Measurements from ENCODE around the gene TPPP.
"Not testable (repeated sequence)": the region's sequence is repeated elsewhere in the genome, so short reads cannot be mapped to it uniquely, and the experiment has no call there.

TPPP gene

DNA sequence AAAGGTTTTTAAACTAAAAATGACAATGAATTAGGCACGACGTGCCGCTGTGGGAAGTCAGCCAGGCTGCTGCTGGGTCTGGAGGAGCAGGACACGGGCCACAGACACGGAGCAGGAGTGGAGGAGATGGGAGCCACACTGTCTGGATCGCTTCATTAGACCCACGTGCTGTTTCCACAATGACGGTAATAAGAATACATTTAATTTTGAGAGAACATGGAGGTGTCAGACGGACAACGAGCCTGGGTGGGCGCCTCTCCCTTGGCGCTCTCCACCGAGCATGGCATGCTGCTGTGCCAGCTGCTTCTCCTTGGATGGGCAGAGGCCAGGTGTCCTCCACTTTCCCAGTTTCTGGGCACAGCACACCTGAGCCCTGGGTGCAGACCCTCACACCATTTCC is 12.3 kb downstream of the TPPP start:
- in situ Hi-C loops (cut with MboI; ENCODE audit: low pct_unique_long_range_greater_than_20kb, low sequenced_read_pairs), result loop anchor here (5.0 kb wide), 1 partner anchor 96 kb away; no protein-coding TSS in a partner anchor
- not testable (repeated sequence) for DNase-seq

DNA sequence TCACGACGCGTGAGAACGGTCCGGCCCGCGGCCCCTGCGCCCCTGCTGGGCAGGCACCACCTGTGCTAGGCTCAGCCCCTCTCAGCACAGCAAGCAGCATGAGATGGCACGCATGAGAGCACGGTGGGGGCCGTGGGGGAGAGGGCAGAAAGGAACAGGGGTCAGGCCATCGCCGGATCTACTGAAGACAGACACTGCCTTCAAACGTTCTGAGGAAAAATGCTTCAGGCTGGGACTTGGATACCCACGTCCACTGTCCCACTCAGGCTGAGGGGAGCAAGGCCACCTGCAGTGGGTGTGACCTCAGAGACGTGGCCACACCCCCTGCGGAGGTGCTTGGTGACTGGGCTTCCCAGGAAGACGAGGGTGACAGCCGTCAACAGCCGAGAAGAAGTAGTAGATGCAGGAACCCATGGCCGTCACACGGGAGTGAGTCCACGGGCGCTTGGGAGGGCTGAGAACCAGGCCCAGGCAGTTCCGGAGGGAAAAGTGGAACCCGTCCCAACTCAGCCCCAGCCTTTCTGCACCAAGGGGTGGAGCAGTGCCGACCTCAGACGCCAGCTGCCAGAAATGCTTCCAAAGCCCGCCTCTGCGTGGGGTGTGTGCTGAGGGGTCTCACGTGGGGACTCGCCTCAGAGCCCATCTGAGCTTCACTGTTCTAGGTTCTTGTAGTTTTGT is 12.9 kb downstream of the TPPP start:
- in situ Hi-C loops (cut with MboI; ENCODE audit: low pct_unique_long_range_greater_than_20kb, low sequenced_read_pairs), result loop anchor here (5.0 kb wide), 1 partner anchor 97 kb away; no protein-coding TSS in a partner anchor
- DNase-seq, result not testable (repeated sequence)

DNA sequence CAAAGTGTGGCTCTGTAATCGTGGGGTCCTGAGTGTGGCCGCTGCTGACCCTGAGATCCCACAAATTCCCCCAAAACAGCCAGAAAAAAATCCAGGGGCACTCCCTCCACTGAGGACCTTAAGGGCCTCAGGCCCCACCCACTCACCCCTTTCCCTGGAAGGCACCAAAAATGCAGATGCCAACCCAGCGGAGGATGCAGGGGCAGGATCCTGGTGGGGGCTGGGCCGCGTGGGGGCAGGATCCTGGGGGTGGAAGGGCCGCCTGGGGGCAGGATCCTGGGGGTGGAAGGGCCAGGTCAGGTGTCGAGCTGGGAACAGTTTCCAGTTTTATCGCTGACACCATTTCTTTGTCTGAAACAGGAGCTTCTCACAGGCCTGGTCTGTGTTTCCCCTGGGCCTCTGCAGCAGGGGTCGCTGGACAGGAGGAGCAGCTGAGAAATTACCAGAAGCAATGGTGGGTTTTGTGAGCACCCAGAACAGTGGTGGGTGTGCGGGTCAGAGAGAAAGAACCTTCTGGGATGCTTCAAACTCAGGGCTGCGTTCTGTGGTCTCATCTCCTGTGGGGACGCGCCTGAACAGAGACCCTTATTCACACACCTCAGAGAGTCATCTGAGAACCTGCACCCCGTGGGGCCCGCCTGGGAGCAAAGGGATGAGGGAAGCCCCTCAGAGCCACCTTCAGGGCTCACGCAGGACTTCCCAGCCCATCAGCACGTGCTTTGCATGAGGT is 13.8 kb downstream of the TPPP start:
- in situ Hi-C loops (cut with MboI; ENCODE audit: low pct_unique_long_range_greater_than_20kb, low sequenced_read_pairs), result not testable (repeated sequence)

DNA sequence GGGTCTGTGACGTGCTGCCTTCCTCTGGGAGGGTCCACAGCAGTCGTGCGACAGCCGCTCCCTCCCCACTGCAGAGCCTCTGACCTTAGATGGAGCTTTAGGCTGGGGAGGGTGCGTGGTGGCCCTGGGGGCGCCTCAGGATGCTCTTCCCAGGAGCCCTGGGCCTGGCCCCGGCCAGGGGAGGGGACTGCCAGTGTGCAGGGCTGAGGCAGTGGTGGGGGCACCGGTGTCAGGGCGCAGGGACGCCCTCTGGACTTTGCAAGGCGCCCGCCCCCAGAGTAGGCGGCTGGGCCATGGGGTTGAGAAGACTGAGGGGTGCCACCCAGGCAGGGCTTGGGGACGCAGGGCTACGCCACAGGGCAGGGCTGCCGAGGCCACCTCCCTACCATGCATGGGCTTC is 14.6 kb downstream of the TPPP start:
- in situ Hi-C loops (cut with MboI; ENCODE audit: low pct_unique_long_range_greater_than_20kb, low sequenced_read_pairs); DNase-seq: not testable (repeated sequence)

More for the DNA sequence above, 13.8 kb downstream of the TPPP start:
- DNase-seq, result not testable (repeated sequence)

DNA sequence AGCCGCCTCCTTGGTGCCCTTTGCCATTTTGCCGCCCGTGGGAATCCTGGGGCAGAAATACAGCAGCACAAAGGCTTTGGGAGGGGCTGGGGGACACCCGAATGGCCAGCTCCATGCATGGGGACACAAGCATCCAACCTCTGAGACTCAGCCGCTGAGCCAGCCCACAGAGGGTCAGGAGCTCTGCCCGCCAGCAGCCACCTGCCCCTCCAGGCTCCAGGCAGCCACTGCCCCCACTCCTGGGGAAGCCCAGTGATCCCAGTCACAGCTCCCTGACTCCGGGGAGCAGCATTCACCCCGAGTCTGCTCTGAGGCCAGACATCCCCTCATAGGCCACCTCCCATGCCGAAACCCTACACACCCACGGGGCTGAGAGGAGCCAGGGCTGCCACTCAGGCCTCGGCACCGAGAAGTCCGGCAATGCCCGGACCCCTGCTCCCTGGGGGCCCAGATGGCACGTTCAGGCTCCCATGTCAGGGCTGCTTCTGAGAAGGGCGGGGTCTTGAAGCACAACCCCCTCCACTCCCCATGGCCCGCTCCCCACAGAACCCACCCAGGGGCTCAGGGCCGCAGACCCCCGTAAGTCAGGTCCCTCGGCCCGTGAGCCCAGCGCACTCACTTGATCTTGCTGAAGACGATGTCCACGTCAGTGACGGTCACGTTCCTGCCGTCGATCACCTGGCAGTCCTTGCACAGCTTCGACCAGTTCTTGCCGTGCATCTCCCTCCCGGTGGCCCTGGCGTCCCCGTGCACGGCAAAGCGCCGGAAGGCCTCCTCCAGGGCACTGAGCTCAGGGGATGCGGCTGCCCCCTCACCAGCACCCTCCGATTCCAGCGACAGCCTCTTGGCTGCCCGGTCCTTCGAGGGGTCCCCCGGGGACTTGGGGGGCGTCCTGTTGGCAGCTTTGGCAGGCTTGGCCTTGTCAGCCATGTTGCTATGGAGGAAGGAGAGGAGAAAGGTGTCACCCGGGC is 15.7 kb downstream of the TPPP start:
- in situ Hi-C loops (cut with MboI; ENCODE audit: low pct_unique_long_range_greater_than_20kb, low sequenced_read_pairs), result no loop called here
- no peak for DNase-seq

DNA sequence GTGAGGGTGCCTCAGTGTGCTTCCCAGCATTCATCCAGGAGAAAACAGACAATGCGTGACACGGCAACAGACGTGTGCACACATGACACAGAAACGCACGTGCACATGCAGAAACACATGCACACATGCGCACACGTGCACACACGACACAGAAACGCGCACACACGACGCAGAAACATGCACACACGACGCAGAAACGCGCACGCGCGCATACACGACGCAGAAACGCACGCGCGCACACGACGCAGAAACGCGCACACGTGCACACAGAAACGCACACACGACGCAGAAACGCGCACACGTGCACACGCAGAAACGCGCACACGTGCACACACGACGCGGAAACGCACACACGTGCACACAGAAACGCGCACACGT is 16.5 kb downstream of the TPPP start:
- no peak for DNase-seq
- in situ Hi-C loops (cut with MboI; ENCODE audit: low pct_unique_long_range_greater_than_20kb, low sequenced_read_pairs), result no loop called here

DNA sequence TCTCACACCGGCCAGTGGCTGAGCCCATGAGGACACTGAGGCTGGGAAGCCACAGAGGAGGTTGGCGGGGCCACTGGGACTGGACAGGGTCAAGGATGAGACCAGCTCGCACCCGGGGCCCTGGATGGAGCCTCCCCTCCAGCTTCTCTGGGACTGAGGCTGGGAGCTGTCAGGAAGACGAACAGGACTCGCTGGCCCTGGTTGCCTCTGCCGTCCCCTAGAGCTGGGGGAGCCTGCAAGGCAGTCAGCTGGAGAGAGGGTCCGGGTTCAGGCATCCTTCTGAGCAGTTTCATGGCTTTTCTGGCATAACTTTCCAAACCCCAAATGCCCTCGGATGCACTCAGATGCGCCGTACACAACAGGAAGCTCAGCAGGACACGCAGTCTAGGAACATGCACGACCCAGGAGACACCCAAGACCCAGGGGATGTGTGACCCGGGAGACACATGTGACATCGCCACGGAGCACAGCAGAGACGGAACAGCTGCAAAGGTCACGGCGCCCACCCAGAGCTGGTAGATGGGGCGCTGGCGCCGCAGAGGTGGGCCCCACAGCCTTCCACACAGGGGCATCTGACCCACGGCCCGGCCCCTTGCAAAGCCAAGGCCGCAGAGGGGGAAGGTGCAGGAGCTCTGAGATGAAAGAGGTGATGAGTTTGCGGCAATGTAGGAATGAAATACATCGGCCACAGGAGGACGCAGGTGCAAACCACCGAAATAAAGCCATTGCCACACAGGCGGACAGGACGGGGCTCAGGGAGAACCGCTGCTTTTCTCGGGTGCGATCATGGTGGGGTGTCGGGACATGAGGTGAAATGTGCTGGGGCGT is 17.1 kb downstream of the TPPP start:
- in situ Hi-C loops (cut with MboI; ENCODE audit: low pct_unique_long_range_greater_than_20kb, low sequenced_read_pairs), result no loop called here

DNA sequence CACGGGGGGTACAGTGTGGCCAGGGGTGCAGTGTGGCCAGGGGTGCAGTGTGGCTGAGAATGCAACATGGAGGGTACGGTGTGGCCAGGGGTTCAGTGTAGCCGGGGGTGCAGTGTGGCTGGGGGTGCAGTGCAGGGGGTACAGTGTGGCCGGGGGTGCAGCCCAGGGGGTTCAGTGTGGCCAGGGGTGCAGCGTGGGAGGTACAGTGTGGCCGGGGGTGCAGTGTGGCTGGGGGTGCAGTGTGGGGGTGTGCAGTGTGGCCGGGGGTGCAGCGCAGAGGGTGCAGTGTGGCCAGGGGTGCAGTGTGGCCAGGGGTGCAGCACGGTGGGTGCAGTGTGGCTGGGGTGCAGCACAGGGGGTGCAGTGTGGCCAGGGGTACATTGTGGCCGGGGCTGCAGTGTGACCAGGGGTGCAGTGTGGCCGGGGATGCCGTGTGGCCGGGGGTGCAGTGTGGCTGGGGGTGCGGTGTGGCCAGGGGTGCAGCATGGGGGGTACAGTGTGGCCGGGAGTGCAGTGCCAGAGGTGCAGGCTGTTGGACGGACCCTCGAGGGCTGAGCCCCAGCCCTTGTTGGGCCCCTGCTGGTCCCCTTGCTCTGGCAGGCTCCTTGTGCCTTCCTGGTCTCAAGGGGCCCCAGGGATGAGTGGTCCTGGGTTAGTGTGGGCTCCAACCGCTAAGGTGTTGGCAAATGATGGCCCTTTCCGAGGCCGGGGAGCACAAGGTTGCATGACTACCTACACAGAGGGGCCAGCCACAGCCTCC is 17.9 kb downstream of the TPPP start:
- DNase-seq, result no peak
- in situ Hi-C loops (cut with MboI; ENCODE audit: low pct_unique_long_range_greater_than_20kb, low sequenced_read_pairs), result no loop called here

More for the DNA sequence above, 17.1 kb downstream of the TPPP start:
- no peak for DNase-seq

DNA sequence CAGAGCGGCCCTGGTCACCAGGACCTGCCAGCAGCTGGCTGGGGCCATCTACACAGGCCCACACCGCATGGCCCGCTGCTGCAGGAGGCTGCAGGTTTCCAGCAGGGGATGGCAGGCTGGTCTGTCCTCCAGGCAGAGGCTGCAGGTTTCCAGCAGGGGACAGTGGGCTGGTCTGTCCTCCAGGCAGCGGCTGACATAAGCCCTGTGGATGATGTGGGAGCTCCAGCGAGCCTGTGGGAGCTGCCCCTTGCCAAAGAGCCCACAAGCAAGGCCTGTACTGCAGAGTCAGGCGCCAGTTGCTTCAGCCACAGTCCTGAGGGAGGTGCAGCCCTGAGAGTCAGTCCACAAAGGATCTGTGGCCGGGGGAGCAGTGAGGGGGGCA is 18.5 kb downstream of the TPPP start:
- no peak for DNase-seq
- in situ Hi-C loops (cut with MboI; ENCODE audit: low pct_unique_long_range_greater_than_20kb, low sequenced_read_pairs), result no loop called here

DNA sequence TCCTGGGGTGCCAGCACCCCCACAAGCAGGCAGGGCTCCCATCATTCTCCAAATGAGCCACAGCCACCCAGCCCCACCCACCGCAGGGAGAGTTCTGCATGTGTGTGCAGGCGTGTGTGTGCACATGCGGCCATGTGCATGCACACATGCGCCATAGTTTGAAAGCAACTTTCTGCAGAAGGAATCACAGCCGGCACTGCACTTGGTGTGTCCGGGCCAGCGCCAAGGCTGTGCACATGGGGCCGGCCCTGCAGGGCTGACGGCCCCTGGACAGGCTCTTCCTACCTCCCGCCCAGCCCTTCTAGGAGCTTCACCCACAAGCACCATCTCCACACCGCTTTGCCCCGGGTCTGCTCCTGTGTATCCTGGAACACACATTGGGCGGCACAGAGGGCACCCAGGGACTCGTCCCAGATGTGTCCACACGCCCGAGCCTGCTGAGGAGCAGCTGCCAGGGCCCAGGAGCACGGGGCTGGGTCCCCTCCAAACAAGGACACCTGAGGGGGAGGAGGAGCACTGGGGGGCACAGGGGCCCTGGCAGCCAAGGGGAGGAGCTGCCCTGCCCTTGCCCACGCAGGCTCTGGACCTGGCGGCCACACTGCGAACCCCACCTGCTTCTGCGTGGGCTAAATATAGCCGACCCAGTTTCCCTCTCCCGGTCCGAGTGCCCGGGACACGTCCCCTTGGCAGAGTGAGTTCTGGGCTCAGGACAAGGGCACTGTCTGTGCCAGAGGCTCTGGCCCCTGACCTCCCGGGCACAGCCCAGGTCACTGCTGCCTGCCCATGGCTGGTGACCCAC is 19.1 kb downstream of the TPPP start:
- in situ Hi-C loops (cut with MboI; ENCODE audit: low pct_unique_long_range_greater_than_20kb, low sequenced_read_pairs), result no loop called here
- DNase-seq, result no peak

DNA sequence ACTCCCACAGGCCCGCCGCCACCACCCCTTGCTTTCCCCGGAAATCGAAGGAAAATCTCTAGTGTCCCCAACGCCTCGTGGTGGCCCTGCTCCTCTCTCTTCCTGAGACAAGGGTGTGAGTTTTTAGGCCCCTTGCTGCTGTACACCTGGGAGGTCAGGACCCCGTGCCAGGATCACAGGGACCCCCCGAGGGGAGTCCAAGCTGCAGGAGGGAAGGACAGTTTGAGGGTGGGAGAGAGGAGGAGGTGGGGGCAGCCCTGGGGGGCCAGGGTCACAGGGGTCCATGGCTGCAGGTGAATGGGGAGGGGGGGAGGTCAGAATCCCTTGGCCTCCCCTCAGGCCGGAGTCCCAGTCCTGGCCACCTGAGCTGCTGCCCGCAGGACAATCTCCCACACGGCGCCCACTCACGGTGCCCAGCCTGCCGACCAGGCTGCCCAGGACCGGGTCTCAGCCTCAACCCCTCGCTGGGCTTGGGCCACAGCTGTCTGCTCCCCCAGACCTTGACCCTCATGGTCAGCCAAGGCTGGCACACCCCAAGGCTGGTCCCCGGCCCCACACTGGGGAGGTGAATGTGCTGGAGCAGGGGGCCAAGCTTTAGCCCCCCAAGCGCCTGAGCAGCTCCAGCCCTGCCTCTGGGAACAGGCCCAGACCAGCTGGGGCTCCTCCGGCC is 19.9 kb downstream of the TPPP start:
- DNase-seq, result no peak
- in situ Hi-C loops (cut with MboI; ENCODE audit: low pct_unique_long_range_greater_than_20kb, low sequenced_read_pairs), result no loop called here

DNA sequence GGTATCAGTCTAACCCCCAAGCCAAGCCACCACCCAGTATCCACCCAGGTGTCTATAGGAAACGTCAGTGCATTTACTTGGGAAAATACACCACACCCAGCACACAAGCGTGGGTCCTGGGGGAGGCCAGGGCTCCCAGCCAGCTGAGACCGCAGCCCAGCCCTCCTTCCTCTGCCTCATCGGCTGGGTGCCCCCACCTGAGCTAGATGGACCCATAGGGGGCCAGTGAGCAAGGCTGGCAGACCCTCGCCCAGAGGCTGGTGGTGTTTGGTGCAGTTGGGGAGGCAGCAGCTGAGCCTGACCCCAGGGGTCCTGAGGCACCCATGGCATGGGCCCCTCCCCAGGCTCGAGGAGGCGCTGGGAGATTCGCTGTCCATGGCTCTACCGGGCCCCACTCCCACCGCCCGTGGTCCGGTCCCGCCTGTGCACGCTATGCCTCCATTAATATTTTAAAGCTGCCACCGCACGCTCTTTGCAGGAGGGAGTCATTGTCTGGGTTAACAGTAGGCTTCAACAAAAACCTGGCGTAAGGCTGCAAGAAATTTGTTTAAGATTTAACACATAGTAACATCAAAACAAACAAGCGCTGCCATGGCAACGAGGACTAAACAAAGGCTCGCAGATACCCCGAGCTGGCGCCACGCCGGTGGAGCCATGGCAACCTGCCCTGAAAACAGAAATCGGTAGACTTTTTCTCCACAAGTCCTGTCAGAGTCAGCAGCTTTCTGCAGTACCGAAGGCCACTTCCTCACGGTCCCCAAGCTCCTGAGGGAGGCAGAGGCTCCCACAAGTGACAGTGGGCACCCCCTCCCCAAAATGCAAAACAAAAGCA is 20.6 kb downstream of the TPPP start:
- in situ Hi-C loops (cut with MboI; ENCODE audit: low pct_unique_long_range_greater_than_20kb, low sequenced_read_pairs), result no loop called here
- DNase-seq, result peak; percentile 60

DNA sequence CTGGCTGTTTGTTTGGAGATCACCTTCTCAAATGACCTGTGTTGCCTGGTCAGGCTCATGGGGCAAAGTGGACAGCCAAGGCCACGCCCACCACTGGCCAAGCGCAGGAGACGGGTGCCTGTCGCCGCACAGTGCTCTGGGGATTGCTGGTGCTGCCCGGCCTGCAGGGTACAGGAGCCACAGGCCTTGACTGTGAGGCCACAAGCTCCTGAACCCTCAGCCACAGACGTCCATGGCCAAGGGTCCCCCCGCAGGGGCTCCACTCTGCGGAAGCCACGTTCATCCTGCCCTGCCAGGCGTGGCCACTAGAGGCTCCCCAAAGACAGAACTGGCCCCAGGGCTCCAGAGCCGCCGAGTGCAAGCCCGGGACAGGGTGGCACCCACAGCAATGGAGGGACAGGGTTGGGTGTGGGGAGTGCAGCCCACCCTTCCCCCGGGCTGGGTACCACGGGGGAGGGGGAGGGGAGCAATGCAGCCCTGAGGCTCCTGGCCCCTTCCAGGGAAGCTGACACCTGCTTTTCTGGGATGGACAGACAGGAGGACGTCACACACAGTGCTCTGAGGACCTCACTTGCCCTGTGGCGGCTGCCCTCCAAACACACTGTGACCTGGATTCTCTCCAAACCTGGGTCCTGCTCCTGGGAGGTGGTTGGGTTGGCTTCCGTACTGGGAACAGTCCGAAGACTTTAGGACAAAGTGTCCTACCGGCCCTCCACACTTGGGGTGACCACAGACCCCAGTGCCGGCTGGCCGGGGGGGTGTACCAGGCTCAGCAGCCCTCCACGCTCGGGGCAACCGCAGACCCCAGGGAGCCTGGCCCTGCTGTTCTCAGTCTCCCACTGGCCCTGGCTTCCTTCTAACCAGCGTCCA is 21.5 kb downstream of the TPPP start:
- DNase-seq, result peak; percentile 67
- in situ Hi-C loops (cut with MboI; ENCODE audit: low pct_unique_long_range_greater_than_20kb, low sequenced_read_pairs), result no loop called here

DNA sequence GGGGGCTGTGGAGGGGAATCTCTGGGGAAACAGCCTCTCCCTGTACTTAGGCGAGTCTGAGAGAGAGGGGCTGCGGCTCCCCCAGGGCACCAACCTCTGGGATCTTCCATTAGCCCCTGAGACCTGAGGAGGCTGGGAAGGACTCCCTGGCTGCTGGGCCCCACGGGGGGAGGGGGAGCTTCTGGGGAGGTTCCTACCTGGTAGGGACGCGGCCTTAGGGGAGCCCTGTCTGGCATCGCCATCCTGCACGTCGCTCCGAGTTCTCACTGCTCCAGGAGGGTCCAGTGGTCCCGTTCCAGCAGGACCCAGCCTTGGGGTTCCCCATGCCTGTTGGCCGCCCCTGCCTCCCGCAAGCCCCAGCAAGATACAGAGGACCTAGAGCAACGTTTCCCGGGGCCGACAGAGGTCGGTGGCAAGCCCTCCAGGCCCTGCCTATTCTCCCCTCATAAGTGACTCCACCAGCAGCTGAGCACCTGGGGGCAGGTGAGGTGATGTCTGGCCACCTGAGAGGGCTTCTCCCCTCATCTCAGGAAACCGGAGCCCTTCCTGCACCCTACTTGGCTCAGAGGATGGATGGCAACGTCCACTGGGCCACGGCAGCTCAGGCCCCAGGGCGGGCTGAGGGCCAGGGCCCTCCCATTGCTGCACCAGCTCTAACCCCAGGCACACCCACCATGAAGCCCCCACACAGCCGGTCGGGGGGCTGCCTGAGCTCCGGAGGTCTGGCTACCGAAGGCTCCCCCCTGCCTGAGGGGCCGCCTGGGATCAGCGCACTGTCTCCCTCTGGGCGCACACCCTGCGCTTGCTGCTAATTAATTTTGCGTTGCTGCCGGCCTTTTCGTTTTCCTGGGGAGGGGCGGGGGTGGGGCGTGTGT is 22.5 kb downstream of the TPPP start:
- DNase-seq, result no peak
- in situ Hi-C loops (cut with MboI; ENCODE audit: low pct_unique_long_range_greater_than_20kb, low sequenced_read_pairs), result no loop called here

All from KBM-7 (cell line).